ENCODE data around the gene PSTPIP1.

PSTPIP1 gene

GRCh38 chr15:76978522-76979330, 16.2 kb upstream of the PSTPIP1 start:
- Histone ChIP-seq H3K4me3 (ENCODE audit: insufficient read length, low read depth) (no peak overlapping the region), H3K27me3 (ENCODE audit: insufficient read depth, insufficient read length) (no peaks in the 10 kb centered on the region), H3K9me3 (ENCODE audit: insufficient read depth, low read length) (no peaks in the 10 kb centered on the region; the same call in 1 of the 2 replicates), H3K4me1 (ENCODE audit: insufficient read depth, insufficient read length) (peaks cover under 1% of the 10 kb centered on the region), H3K9ac (ENCODE audit: insufficient read length, low read depth) (no peak overlapping the region), H3K36me3 (ENCODE audit: insufficient read depth, insufficient read length, low read length) (no peaks in the 10 kb centered on the region)
- TF ChIP-seq ZNF274 (IDR thresholded peaks at IDR 0.05; ENCODE audit: low read depth, low read length): no peak
- TF ChIP-seq YY1 (IDR thresholded peaks at IDR 0.05; ENCODE audit: insufficient read depth, insufficient read length): no peak
- no peak for TF ChIP-seq SUZ12 (IDR thresholded peaks at IDR 0.05; ENCODE audit: extremely low read depth, insufficient read depth, insufficient read length)
- no peak for DNase-seq (ENCODE audit: low read depth, low spot score)

- no peaks in the 10 kb centered on the region for H3K36me3 ChIP-seq (ENCODE audit: insufficient read depth, insufficient read length, low read length)
- H3K4me3 ChIP-seq (ENCODE audit: insufficient read length, low read depth): no peak overlapping the region
- no peaks in the 10 kb centered on the region for H3K4me1 ChIP-seq (ENCODE audit: insufficient read depth, insufficient read length)
- no peak for DNase-seq (ENCODE audit: low read depth, low spot score)
- TF ChIP-seq YY1 (IDR thresholded peaks at IDR 0.05; ENCODE audit: insufficient read depth, insufficient read length) (no peak), SUZ12 (IDR thresholded peaks at IDR 0.05; ENCODE audit: extremely low read depth, insufficient read depth, insufficient read length) (no peak), ZNF274 (IDR thresholded peaks at IDR 0.05; ENCODE audit: low read depth, low read length) (no peak)
- H3K27me3 ChIP-seq (ENCODE audit: insufficient read depth, insufficient read length): no peaks in the 10 kb centered on the region
- H3K9ac ChIP-seq (ENCODE audit: insufficient read length, low read depth): no peak overlapping the region
- H3K9me3 ChIP-seq (ENCODE audit: insufficient read depth, low read length): no peaks in the 10 kb centered on the region; the same call in 1 of the 2 replicates
These were observed 15.5 kb upstream of the PSTPIP1 start for GRCh38 chr15:76979331-76979925.

GRCh38 chr15:76979996-76980520, 14.9 kb upstream of the PSTPIP1 start:
- DNase-seq (ENCODE audit: low read depth, low spot score): no peak
- Histone ChIP-seq H3K27me3 (ENCODE audit: insufficient read depth, insufficient read length) (no peaks in the 10 kb centered on the region), H3K4me1 (ENCODE audit: insufficient read depth, insufficient read length) (no peaks in the 10 kb centered on the region), H3K9ac (ENCODE audit: insufficient read length, low read depth) (no peak overlapping the region), H3K9me3 (ENCODE audit: insufficient read depth, low read length) (no peaks in the 10 kb centered on the region; the same call in 1 of the 2 replicates), H3K4me3 (ENCODE audit: insufficient read length, low read depth) (no peak overlapping the region), H3K36me3 (ENCODE audit: insufficient read depth, insufficient read length, low read length) (no peaks in the 10 kb centered on the region)
- TF ChIP-seq SUZ12 (IDR thresholded peaks at IDR 0.05; ENCODE audit: extremely low read depth, insufficient read depth, insufficient read length) (no peak), ZNF274 (IDR thresholded peaks at IDR 0.05; ENCODE audit: low read depth, low read length) (no peak), YY1 (IDR thresholded peaks at IDR 0.05; ENCODE audit: insufficient read depth, insufficient read length) (no peak)

GRCh38 chr15:76982356-76982755, 12.6 kb upstream of the PSTPIP1 start:
- no peak overlapping the region for H3K9ac ChIP-seq (ENCODE audit: insufficient read length, low read depth)
- H3K9me3 ChIP-seq (ENCODE audit: insufficient read depth, low read length): no peaks in the 10 kb centered on the region; the same call in 1 of the 2 replicates
- no peak for DNase-seq (ENCODE audit: low read depth, low spot score)

GRCh38 chr15:76982756-76983155, 12.2 kb upstream of the PSTPIP1 start:
- TF ChIP-seq SUZ12 (IDR thresholded peaks at IDR 0.05; ENCODE audit: extremely low read depth, insufficient read depth, insufficient read length) (no peak), ZNF274 (IDR thresholded peaks at IDR 0.05; ENCODE audit: low read depth, low read length) (no peak), YY1 (IDR thresholded peaks at IDR 0.05; ENCODE audit: insufficient read depth, insufficient read length) (no peak)
- Histone ChIP-seq H3K4me3 (ENCODE audit: insufficient read length, low read depth) (no peak overlapping the region), H3K36me3 (ENCODE audit: insufficient read depth, insufficient read length, low read length) (no peaks in the 10 kb centered on the region), H3K9me3 (ENCODE audit: insufficient read depth, low read length) (no peaks in the 10 kb centered on the region; the same call in 1 of the 2 replicates), H3K27me3 (ENCODE audit: insufficient read depth, insufficient read length) (no peaks in the 10 kb centered on the region), H3K9ac (ENCODE audit: insufficient read length, low read depth) (no peak overlapping the region), H3K4me1 (ENCODE audit: insufficient read depth, insufficient read length) (peaks cover 2% of the 10 kb centered on the region)
- DNase-seq (ENCODE audit: low read depth, low spot score): no peak

More at GRCh38 chr15:76982356-76982755, 12.6 kb upstream of the PSTPIP1 start:
- H3K27me3 ChIP-seq (ENCODE audit: insufficient read depth, insufficient read length): no peaks in the 10 kb centered on the region
- H3K36me3 ChIP-seq (ENCODE audit: insufficient read depth, insufficient read length, low read length): no peaks in the 10 kb centered on the region
- H3K4me1 ChIP-seq (ENCODE audit: insufficient read depth, insufficient read length): peaks cover 2% of the 10 kb centered on the region
- TF ChIP-seq YY1 (IDR thresholded peaks at IDR 0.05; ENCODE audit: insufficient read depth, insufficient read length) (no peak), SUZ12 (IDR thresholded peaks at IDR 0.05; ENCODE audit: extremely low read depth, insufficient read depth, insufficient read length) (no peak), ZNF274 (IDR thresholded peaks at IDR 0.05; ENCODE audit: low read depth, low read length) (no peak)
- no peak overlapping the region for H3K4me3 ChIP-seq (ENCODE audit: insufficient read length, low read depth)

- Histone ChIP-seq H3K9ac (ENCODE audit: insufficient read length, low read depth) (no peak overlapping the region), H3K36me3 (ENCODE audit: insufficient read depth, insufficient read length, low read length) (no peaks in the 10 kb centered on the region), H3K9me3 (ENCODE audit: insufficient read depth, low read length) (no peaks in the 10 kb centered on the region; the same call in 1 of the 2 replicates), H3K4me3 (ENCODE audit: insufficient read length, low read depth) (no peak overlapping the region), H3K27me3 (ENCODE audit: insufficient read depth, insufficient read length) (no peaks in the 10 kb centered on the region), H3K4me1 (ENCODE audit: insufficient read depth, insufficient read length) (peaks cover 9% of the 10 kb centered on the region)
- no peak for DNase-seq (ENCODE audit: low read depth, low spot score)
- no peak for TF ChIP-seq ZNF274 (IDR thresholded peaks at IDR 0.05; ENCODE audit: low read depth, low read length)
- TF ChIP-seq SUZ12 (IDR thresholded peaks at IDR 0.05; ENCODE audit: extremely low read depth, insufficient read depth, insufficient read length): no peak
- TF ChIP-seq YY1 (IDR thresholded peaks at IDR 0.05; ENCODE audit: insufficient read depth, insufficient read length): no peak
These were observed 11.1 kb upstream of the PSTPIP1 start for GRCh38 chr15:76983590-76984375.

All from NT2/D1 (cell line).